Superior temporal gyrus (tissue), 1 donor: ENCODE results near the gene FRZB.

Source experiments
- DNase-seq: peaks from one replicate; pipeline ENCODE4 v3.0.0-alpha.2; 2016; ENCODE audit errors: extremely low spot score

FRZB gene

GRCh38 chr2:182804128-182804527, 62.3 kb downstream of the FRZB start:
- DNase-seq = no peak

DNA sequence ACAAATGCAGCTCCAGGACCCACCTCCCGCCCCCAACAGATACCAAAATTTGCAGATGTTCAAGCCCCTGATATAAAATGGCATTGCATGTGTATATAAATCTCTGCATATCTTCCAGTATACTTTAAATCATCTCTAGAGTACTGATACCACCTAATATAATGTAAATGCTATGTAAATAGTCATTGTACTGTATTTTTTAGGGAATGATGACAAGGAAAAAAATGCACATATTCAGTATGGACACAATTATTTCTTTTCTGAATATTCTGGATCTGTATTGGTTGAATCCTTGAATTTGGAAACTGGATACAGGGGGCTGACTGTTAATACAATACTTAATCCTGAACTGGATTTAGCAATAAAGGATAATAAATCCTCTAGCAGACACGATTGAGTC, 67.7 kb downstream of the FRZB start:
- DNase-seq = no peak

DNA sequence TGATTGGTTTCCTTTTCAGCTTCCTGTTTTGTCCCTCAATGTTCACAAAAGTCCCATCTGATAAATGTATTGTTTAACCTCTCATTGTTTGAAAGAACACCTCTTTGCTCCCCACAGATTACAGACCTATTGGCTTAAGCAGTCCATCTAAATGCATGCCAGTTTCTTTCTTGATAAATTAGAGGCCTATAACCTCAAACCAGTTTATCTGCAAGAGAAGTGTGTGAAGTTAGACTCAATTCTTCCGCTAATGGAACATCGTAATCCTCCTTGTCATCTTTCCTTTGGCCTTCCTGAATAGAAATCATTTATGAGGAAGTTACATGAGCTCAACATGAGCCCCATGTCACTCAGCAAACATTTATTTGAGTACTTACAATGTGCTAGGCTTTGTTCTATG, 74.0 kb downstream of the FRZB start:
- no peak for DNase-seq

- DNase-seq = peak; percentile 75
Observed at GRCh38 chr2:182784777-182785176, 81.7 kb downstream of the FRZB start.

GRCh38 chr2:182784058-182784706, 82.3 kb downstream of the FRZB start:
- no peak for DNase-seq
